A673 (cell line): ENCODE data around the gene B3GNT3. TPM values are rescaled to one million over a fixed set of nuclear protein-coding genes. Genes with fewer than 3 reads are reported as not detected.
A peak's percentile ranks its signal among the peaks of the same experiment; 100 is the strongest.
"Not testable (repeated sequence)": the region's sequence is repeated elsewhere in the genome, so short reads cannot be mapped to it uniquely, and the experiment has no call there.

Experiments used
- BruUV-seq: library from RNA; stranded (reverse); fragments of 400-500 nt; replicated peaks from 2 replicates; lab custom pipeline; 2021; lab: Mats Ljungman, UMichigan
- CTCF ChIA-PET: fragments of 300-600 bp; sonication (Branson Sonifier 250); formaldehyde crosslinking; loops from one replicate; lab custom pipeline; 2022; ENCODE audit warnings: antibody characterized with exemption; lab: Charles Lee
- POLR2A ChIA-PET: fragments of 300-600 bp; sonication (Branson Sonifier 250); formaldehyde crosslinking; loops from one replicate; lab custom pipeline; 2022; ENCODE audit warnings: antibody characterized with exemption; ENCODE audit not compliant: low non-redundant PET; lab: Charles Lee
- DNase-seq: peaks from one replicate; pipeline ENCODE4 v3.0.0-alpha.2; 2015; ENCODE audit warnings: low spot score
- H3K27ac ChIP-seq: fragments of 200-600 bp; sonication (generic); 2 replicates; pipeline ENCODE4 v1.5.1; 2016; ENCODE audit warnings: mixed run types, low read depth, mild to moderate bottlenecking, mixed read lengths, antibody characterized with exemption, low read length; ENCODE audit not compliant: poor library complexity, severe bottlenecking
- H3K27me3 ChIP-seq: fragments of 200-600 bp; sonication (generic); replicated peaks from 2 replicates; pipeline ENCODE4 v1.6.1; 2017; ENCODE audit warnings: mixed run types, low read depth, mild to moderate bottlenecking, mixed read lengths, antibody characterized with exemption, low read length; ENCODE audit not compliant: insufficient read depth, poor library complexity
- H3K36me3 ChIP-seq: fragments of 200-600 bp; sonication (generic); 2 replicates; pipeline ENCODE4 v1.6.1; 2016; ENCODE audit warnings: mixed run types, mild to moderate bottlenecking, mixed read lengths, antibody characterized with exemption, low read length; ENCODE audit not compliant: insufficient read depth, poor library complexity, severe bottlenecking
- H3K4me1 ChIP-seq: fragments of 200-600 bp; sonication (generic); 2 replicates; pipeline ENCODE4 v1.6.1; 2017; ENCODE audit warnings: mixed run types, mild to moderate bottlenecking, mixed read lengths, antibody characterized with exemption, low read length; ENCODE audit not compliant: insufficient read depth, poor library complexity, severe bottlenecking
- H3K4me3 ChIP-seq: fragments of 200-600 bp; sonication (generic); 2 replicates; pipeline ENCODE4 v1.5.1; 2016; ENCODE audit warnings: low read depth, mixed run types, mild to moderate bottlenecking, mixed read lengths, low read length; ENCODE audit not compliant: poor library complexity, severe bottlenecking
- H3K9me3 ChIP-seq: fragments of 200-600 bp; sonication (generic); 2 replicates; pipeline ENCODE4 v1.6.1; 2016; ENCODE audit warnings: mixed run types, low read depth, mild to moderate bottlenecking, mixed read lengths, antibody characterized with exemption, low read length; ENCODE audit not compliant: poor library complexity, severe bottlenecking
- CTCF ChIP-seq: fragments of 300-800, 200-600 bp; sonication (generic); conservative IDR thresholded peaks from 2 replicates; pipeline ENCODE4 v1.5.1; 2017; ENCODE audit warnings: low read depth, mild to moderate bottlenecking, antibody characterized with exemption, low read length, moderate library complexity, mixed read lengths
- EZH2 ChIP-seq: fragments of 200-600 bp; sonication (generic); IDR thresholded peaks from 2 replicates; pipeline ENCODE4 v1.6.1; 2017; ENCODE audit warnings: borderline replicate concordance, low read depth, mild to moderate bottlenecking, mixed read lengths, antibody characterized with exemption, low read length; ENCODE audit not compliant: poor library complexity, severe bottlenecking
- intact Hi-C: fragments of 100-400 bp; cut with micrococcal nuclease; formaldehyde crosslinking; loops from one replicate; pipeline ENCODE4 v1.10.0; 2022; ENCODE audit not compliant: unreplicated experiment
- total RNA-seq: library from RNA; stranded (reverse); gene quantifications from 2 replicates; pipeline ENCODE4 v1.2.3, GENCODE V29; 2021

B3GNT3 gene
- total RNA-seq, 1 experiment from 2014 or later: not detected

DNA sequence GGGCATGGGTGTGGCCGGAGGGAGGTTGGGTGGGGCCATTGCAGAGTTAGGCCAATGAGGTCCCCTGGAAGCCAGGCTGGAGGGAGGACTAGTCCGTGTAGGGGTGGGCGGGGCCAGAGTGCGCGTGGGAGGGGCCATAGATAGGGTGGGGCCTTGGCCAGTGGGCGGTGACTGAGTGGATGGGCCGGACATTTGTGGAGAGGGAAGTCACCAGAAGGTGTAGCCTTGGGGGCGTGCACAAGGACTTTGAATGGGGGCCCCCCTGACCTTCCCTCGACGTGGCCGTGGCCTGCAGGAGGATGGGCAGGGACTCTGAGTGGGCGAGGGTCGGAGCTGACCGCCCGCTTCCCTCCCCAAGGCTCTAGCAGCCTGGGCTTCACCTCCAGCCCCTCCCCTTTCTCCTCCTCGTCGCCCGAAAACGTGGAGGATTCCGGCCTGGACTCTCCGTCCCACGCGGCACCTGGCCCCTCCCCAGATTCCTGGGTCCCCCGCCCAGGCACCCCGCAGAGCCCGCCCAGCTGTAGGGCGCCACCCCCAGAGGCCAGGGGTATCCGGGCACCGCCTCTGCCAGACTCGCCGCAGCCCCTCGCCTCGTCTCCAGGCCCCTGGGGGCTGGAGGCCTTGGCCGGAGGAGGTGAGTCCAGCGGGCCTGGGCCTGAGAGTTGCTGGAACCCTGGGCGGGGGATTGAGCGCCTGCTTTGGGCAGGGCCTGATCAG, 16.5 kb upstream of the B3GNT3 start:
- no peak overlapping the region for H3K27ac ChIP-seq
- ChIA-PET CTCF (no interaction called here), POLR2A (no interaction called here)
- peaks cover 8% of the 10 kb centered on the region for H3K4me1 ChIP-seq
- BruUV-seq: no TSS peak
- DNase-seq: peak; percentile 59
- intact Hi-C loops: no loop called here
- H3K36me3 ChIP-seq: no peaks in the 10 kb centered on the region
- H3K9me3 ChIP-seq: no peaks in the 10 kb centered on the region
- TF ChIP-seq CTCF (no peak), EZH2 (no peak)
- H3K4me3 ChIP-seq: no peak overlapping the region
- no peaks in the 10 kb centered on the region for H3K27me3 ChIP-seq

- ChIA-PET CTCF (no interaction called here), POLR2A (interaction anchor here (0.6 kb wide), 1 partner anchor 174 kb away, joined by 4 read pairs; no protein-coding TSS in a partner anchor)
- TF ChIP-seq EZH2 (no peak), CTCF (no peak)
- no peaks in the 10 kb centered on the region for H3K27me3 ChIP-seq
- H3K9me3 ChIP-seq: no peaks in the 10 kb centered on the region
- H3K4me3 ChIP-seq: no peak overlapping the region
- BruUV-seq: no TSS peak
- peaks cover 8% of the 10 kb centered on the region for H3K4me1 ChIP-seq
- no peaks in the 10 kb centered on the region for H3K36me3 ChIP-seq
- peak; percentile 82 for DNase-seq
- intact Hi-C loops: no loop called here
- no peak overlapping the region for H3K27ac ChIP-seq
These were observed 15.7 kb upstream of the B3GNT3 start for GRCh38 chr19:17778968-17779929.

DNA sequence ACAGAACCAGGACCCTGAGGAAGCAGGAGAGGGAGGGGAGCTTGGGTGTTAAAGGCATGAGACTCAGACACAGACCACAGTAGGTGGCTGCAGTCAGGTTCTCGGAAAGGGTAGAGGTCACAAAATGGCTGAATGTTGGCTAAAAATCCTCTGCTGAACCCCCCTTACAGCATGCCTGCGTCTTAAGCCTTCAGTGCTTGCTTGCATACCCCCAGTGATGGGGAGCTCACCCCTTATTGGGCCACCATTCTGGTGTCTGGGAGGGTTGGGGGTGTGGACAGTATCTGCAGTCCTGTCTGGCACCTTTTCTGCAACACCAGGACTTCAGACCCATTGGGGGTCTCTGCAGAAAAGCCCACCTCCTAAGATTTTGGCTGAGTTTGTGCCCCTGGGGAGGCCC, 14.2 kb upstream of the B3GNT3 start:
- Histone ChIP-seq H3K27ac (no peak overlapping the region), H3K27me3 (no peaks in the 10 kb centered on the region), H3K4me1 (peaks cover 8% of the 10 kb centered on the region), H3K9me3 (no peaks in the 10 kb centered on the region), H3K4me3 (no peak overlapping the region), H3K36me3 (no peaks in the 10 kb centered on the region)
- DNase-seq: no peak
- intact Hi-C loops: no loop called here
- no peak for TF ChIP-seq CTCF
- no peak for TF ChIP-seq EZH2
- CTCF ChIA-PET: no interaction called here
- BruUV-seq: no TSS peak
- POLR2A ChIA-PET: no interaction called here

GRCh38 chr19:17783721-17784120, 11.2 kb upstream of the B3GNT3 start:
- H3K4me3 ChIP-seq, H3K4me1 ChIP-seq, POLR2A ChIA-PET, H3K36me3 ChIP-seq, H3K9me3 ChIP-seq, H3K27ac ChIP-seq, H3K27me3 ChIP-seq, intact Hi-C loops, DNase-seq, BruUV-seq: not testable (repeated sequence)
- CTCF ChIA-PET: interaction anchor here (0.7 to 1.2 kb wide), 2 partner anchors 287 to 324 kb away, joined by 3 to 4 read pairs; no protein-coding TSS in a partner anchor
